Measurements from ENCODE around the gene ZFAND2A.
"Not testable (repeated sequence)": the region's sequence is repeated elsewhere in the genome, so short reads cannot be mapped to it uniquely, and the experiment has no call there.

Gene ZFAND2A

GRCh38 chr7:1197997-1198625 is 38.1 kb upstream of the ZFAND2A start:
- no peak overlapping the region for H3K4me3 ChIP-seq (ENCODE audit: low read length)
- DNase-seq (ENCODE audit: low read depth) = peak; percentile 10

GRCh38 chr7:1196950-1197349 is 37.0 kb upstream of the ZFAND2A start:
- no peak overlapping the region for H3K4me3 ChIP-seq (ENCODE audit: low read length)
- no peak for DNase-seq (ENCODE audit: low read depth)
- TF ChIP-seq CTCF (IDR thresholded peaks at IDR 0.05; ENCODE audit: insufficient read depth, low read depth, low read length, missing control alignments) = no peak

More at GRCh38 chr7:1197997-1198625, 38.1 kb upstream of the ZFAND2A start:
- TF ChIP-seq CTCF (IDR thresholded peaks at IDR 0.05; ENCODE audit: insufficient read depth, low read depth, low read length, missing control alignments) = no peak

- H3K4me3 ChIP-seq (ENCODE audit: low read length); DNase-seq (ENCODE audit: low read depth): not testable (repeated sequence)
These were observed 36.4 kb upstream of the ZFAND2A start for GRCh38 chr7:1196441-1196840.

- peak; percentile 61 for DNase-seq (ENCODE audit: low read depth)
- TF ChIP-seq CTCF (IDR thresholded peaks at IDR 0.05; ENCODE audit: insufficient read depth, low read depth, low read length, missing control alignments) = peak; percentile 71
- no peak overlapping the region for H3K4me3 ChIP-seq (ENCODE audit: low read length)
These were observed 33.8 kb upstream of the ZFAND2A start for GRCh38 chr7:1193593-1194424.

- DNase-seq (ENCODE audit: low read depth) = peak; percentile 80
- peak; percentile 16 for TF ChIP-seq CTCF (IDR thresholded peaks at IDR 0.05; ENCODE audit: insufficient read depth, low read depth, low read length, missing control alignments)
- H3K4me3 ChIP-seq (ENCODE audit: low read length) = no peak overlapping the region
These were observed 32.2 kb upstream of the ZFAND2A start for GRCh38 chr7:1192171-1192676.

- no peak overlapping the region for H3K4me3 ChIP-seq (ENCODE audit: low read length)
- no peak for DNase-seq (ENCODE audit: low read depth)
- TF ChIP-seq CTCF (IDR thresholded peaks at IDR 0.05; ENCODE audit: insufficient read depth, low read depth, low read length, missing control alignments) = no peak
These were observed 30.2 kb upstream of the ZFAND2A start for GRCh38 chr7:1189986-1190772.
